K562 (cell line): Measurements from ENCODE around the gene RELA. TPM values are rescaled to one million over a fixed set of nuclear protein-coding genes. Genes with fewer than 3 reads are reported as not detected.
A peak's percentile ranks its signal among the peaks of the same experiment; 100 is the strongest.

ENCODE experiments used
- CHD7 ChIP-seq: fragments of 200-600 bp; sonication (generic); IDR thresholded peaks from one replicate; pipeline ENCODE4 v1.6.1; 2012; ENCODE audit warnings: mild to moderate bottlenecking, low read depth, low read length, inconsistent platforms
- ETV1 ChIP-seq: fragments of 450-650 bp; conservative IDR thresholded peaks from 2 replicates; pipeline ENCODE4 v1.6.1; 2016; ENCODE audit warnings: missing genetic modification characterization, control low read depth, low read depth, missing compliant biosample characterization
- KLF10 ChIP-seq: fragments of 250-450 bp; sonication (Bioruptor Pico); IDR thresholded peaks from 2 replicates; pipeline ENCODE4 v1.6.1; 2021; ENCODE audit warnings: matching md5 sums
- NR4A1 ChIP-seq, 2 experiments: fragments of 250-450 bp in 1 of 2; fragments of 450-650 bp in 1 of 2; sonication (Bioruptor Pico) in 1 of 2; IDR thresholded peaks; 2 replicates each; pipeline versions ENCODE4 v1.4.0 to v1.6.1; 2016 to 2020; ENCODE audit warnings: mild to moderate bottlenecking in 2 of 2, missing compliant biosample characterization in 1 of 2, missing genetic modification characterization in 1 of 2, moderate library complexity in 1 of 2
- ZNF165 ChIP-seq: fragments of 250-450 bp; sonication (Bioruptor Pico); IDR thresholded peaks from 2 replicates; pipeline ENCODE4 v1.4.0; 2020; ENCODE audit warnings: borderline replicate concordance
- ZNF3 ChIP-seq: fragments of 250-450 bp; sonication (Bioruptor Pico); IDR thresholded peaks from 2 replicates; pipeline ENCODE4 v1.5.0; 2021; ENCODE audit warnings: mild to moderate bottlenecking, moderate library complexity
- ZSCAN29 ChIP-seq: fragments of 450-650 bp; IDR thresholded peaks from 2 replicates; pipeline ENCODE4 v1.6.1; 2017
- polyA plus RNA-seq, 8 experiments: library from polyadenylated mRNA; depleted of rRNA in 4 of 8; stranded (reverse) in 5 of 8; unstranded in 3 of 8; fragments of >200 nt; fragmentation: Nextera tagmentation in 2 of 8; fragmentation: Illumina TruSeq in 1 of 8; extraction: Ambion mirVana in 2 of 8; extraction: Trizol in 1 of 8; gene quantifications; 2 replicates each; pipeline versions ENCODE4 v1.2.1 to v1.2.3, GENCODE V29; 2011 to 2014; ENCODE audit warnings: inconsistent platforms in 1 of 8, missing spikeins in 1 of 8
- total RNA-seq, 7 experiments: library from RNA; depleted of rRNA in 6 of 7; stranded (reverse); fragments of >200 nt in 6 of 7; fragmentation: Illumina TruSeq in 2 of 7; extraction: Trizol in 2 of 7; gene quantifications; 2 replicates each; pipeline versions ENCODE4 v1.2.1 to v1.2.3, GENCODE V29; 2011 to 2021; ENCODE audit warnings: low replicate concordance in 1 of 7
- TF ChIP-seq, protein P1 (sequence below): IDR thresholded peaks from 3 replicates; pipeline ENCODE4 v1.6.1; 2011; ENCODE audit warnings: borderline replicate concordance, mild to moderate bottlenecking, moderate library complexity; ENCODE audit not compliant: insufficient read length; ENCODE audit errors: extremely low read depth

Gene RELA
- total and polyA plus RNA-seq, 9 of the 15 experiments (the other 6 are each of a cell fraction or from before 2014, with no cell fraction given): 6.0 to 67.4 (median 20.6) TPM

DNA sequence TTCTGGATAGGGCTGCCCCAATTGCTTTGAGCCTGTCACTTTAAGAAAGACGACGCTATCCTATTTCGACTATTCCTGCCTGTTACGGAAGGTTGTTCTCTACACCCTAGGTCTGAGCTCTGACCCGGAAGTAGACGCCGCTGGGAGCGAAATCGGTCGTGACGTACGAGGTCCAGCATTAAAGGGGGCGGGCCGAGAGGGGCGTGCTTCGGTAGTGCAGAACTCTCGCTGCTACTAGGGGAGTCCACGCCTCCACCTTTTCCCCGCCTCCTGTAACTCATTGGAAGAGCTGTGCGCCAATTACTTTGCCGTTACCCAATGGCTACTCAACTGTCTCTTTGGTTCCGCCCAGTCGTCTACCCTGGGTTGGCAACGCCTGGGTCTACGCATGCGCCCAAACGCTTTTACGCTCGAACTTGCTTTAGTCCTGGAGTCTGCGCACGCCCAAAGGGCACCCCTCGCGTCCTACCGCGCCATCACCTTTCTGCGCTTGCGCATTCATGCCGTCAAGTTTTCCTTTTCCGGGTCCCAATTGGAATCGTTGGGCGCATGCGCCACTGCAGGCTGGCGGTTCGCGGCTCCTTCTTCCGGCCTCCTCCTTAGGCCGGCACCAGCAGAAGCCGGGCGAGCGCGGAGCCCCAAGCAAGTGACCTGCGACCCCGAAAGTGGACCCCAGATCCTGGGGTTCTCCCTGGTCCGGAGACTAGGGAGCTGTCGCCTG is 47.3 kb downstream of the RELA start, which contains the start of gene PCNX3 (continued):
- TF ChIP-seq CHD7 (no peak), KLF10 (CRISPR knock-in tag) (no peak), ZSCAN29 (no peak), NR4A1 (CRISPR knock-in tag; IDR thresholded peaks at IDR 0.05) (0 out of 2 replicates have a peak, but pooled peaks have one; percentile 45), NR4A1 (tag; IDR thresholded peaks at IDR 0.05) (no peak), ETV1 (tag) (peak; percentile 61), ZNF165 (CRISPR knock-in tag) (no peak), ZNF3 (CRISPR knock-in tag) (no peak)
- TF ChIP-seq, protein P1, sequence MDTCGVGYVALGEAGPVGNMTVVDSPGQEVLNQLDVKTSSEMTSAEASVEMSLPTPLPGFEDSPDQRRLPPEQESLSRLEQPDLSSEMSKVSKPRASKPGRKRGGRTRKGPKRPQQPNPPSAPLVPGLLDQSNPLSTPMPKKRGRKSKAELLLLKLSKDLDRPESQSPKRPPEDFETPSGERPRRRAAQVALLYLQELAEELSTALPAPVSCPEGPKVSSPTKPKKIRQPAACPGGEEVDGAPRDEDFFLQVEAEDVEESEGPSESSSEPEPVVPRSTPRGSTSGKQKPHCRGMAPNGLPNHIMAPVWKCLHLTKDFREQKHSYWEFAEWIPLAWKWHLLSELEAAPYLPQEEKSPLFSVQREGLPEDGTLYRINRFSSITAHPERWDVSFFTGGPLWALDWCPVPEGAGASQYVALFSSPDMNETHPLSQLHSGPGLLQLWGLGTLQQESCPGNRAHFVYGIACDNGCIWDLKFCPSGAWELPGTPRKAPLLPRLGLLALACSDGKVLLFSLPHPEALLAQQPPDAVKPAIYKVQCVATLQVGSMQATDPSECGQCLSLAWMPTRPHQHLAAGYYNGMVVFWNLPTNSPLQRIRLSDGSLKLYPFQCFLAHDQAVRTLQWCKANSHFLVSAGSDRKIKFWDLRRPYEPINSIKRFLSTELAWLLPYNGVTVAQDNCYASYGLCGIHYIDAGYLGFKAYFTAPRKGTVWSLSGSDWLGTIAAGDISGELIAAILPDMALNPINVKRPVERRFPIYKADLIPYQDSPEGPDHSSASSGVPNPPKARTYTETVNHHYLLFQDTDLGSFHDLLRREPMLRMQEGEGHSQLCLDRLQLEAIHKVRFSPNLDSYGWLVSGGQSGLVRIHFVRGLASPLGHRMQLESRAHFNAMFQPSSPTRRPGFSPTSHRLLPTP: no peak
